MM.1S (cell line): ENCODE results near the gene PRR18.

Experiments
- EZH2 ChIP-seq: fragments of 300-600 bp; sonication (generic); optimal IDR thresholded peaks from 2 replicates; pipeline ENCODE3; 2017; ENCODE audit warnings: low read depth, mild to moderate bottlenecking, antibody characterized with exemption, low read length, mixed read lengths
- EZH2phosphoT487 ChIP-seq: fragments of 300-600 bp; sonication (generic); IDR thresholded peaks from 2 replicates; pipeline ENCODE4 v1.6.1; 2018; ENCODE audit warnings: antibody characterized with exemption, low read length
- TF ChIP-seq, protein P1 (sequence below): fragments of 300-600 bp; sonication (generic); IDR thresholded peaks from 2 replicates; pipeline ENCODE4 v1.5.1; 2016; ENCODE audit warnings: antibody characterized with exemption, low read length, mixed read lengths

DNA sequence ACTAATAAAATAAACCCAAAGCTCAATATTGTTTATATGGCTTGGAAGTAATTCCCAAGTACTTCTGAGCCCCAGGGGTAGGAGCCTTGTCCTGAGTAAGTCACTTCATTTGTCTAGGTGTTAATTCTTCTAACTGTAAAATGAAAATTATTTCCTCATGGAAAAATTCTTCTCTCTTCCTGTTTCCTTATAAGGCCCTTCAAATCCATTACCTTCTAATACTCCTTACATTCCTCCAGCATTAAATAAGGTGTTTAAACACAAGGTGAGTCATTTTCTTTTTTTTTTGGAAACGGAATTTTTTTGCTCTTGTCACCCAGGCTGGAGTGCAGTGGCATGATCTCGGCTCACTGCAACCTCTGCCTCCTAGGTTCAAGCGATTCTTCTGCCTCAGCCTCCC is 41.9 kb downstream of the PRR18 start:
- TF ChIP-seq EZH2 (no peak), EZH2phosphoT487 (no peak)
- TF ChIP-seq, protein P1, sequence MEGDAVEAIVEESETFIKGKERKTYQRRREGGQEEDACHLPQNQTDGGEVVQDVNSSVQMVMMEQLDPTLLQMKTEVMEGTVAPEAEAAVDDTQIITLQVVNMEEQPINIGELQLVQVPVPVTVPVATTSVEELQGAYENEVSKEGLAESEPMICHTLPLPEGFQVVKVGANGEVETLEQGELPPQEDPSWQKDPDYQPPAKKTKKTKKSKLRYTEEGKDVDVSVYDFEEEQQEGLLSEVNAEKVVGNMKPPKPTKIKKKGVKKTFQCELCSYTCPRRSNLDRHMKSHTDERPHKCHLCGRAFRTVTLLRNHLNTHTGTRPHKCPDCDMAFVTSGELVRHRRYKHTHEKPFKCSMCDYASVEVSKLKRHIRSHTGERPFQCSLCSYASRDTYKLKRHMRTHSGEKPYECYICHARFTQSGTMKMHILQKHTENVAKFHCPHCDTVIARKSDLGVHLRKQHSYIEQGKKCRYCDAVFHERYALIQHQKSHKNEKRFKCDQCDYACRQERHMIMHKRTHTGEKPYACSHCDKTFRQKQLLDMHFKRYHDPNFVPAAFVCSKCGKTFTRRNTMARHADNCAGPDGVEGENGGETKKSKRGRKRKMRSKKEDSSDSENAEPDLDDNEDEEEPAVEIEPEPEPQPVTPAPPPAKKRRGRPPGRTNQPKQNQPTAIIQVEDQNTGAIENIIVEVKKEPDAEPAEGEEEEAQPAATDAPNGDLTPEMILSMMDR, result no peak
